GM19239 (cell line): ENCODE measurements around the gene MAOA.
A peak's percentile ranks its signal among the peaks of the same experiment; 100 is the strongest.

ENCODE experiments used
- DNase-seq: peaks from one replicate; pipeline ENCODE4 v3.0.0; 2011; ENCODE audit warnings: low spot score; ENCODE audit not compliant: insufficient read length
- FAIRE-seq: peaks from 2 replicates; lab custom pipeline; 2011; peaks lifted over from hg19 to GRCh38; lab: Jason Lieb, UNC

Gene MAOA

DNA sequence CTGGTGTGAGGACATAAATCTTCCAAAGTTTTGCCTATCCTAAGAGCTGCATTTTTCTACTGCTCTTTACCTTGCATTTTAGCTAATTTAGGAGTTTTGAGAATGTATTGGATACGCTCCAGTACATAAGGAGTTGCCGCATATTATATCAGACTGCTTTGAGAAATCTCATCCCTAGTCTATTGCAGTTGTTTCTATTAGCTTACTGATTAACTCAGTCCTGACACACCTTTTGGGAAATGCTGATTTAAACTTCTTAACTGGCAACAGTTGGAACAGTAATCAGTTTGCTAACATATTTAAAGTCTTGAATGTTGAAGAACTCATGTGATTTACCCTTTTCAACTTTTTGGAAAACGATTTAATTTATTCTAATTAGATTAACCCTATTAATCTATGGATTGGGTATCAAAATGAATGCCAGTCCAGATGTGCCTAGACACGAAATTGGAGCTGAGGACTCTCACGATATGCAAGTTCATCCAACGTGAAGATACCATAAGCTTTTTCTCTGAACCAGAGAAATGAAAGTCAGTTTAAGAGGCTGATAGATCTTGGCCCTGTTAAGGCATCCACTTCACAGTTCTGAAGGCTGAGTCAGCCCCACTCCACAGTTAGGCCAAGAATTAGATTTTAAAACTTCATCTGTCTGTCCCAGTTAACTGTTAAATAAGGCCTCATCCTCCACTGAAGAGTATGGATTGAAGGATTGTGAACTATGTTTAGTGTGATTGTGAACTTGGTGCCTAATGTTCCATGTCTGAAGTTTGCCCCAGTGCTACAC lies 90.0 kb downstream of the MAOA start:
- DNase-seq (no peak), FAIRE-seq (no peak)

DNA sequence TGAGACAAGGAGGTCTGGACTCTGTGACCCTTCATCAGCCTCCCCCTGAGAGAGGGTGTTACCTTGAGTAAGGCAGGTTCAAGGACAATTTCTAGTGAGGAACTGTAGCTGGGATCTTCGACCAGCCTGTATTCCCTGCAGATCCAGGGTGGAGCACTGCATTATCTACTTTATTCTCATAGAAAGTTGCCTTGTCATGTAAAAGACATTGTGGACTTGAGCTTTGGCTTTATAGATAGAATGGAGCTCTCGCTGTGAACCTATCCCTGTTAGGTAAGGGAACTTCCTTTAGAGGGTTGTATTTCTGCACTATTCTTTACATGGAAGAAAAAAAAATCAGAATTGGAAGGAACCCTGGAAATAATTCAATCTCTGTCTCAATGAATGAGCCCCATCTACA lies 91.4 kb downstream of the MAOA start:
- DNase-seq (no peak), FAIRE-seq (no peak)

DNA sequence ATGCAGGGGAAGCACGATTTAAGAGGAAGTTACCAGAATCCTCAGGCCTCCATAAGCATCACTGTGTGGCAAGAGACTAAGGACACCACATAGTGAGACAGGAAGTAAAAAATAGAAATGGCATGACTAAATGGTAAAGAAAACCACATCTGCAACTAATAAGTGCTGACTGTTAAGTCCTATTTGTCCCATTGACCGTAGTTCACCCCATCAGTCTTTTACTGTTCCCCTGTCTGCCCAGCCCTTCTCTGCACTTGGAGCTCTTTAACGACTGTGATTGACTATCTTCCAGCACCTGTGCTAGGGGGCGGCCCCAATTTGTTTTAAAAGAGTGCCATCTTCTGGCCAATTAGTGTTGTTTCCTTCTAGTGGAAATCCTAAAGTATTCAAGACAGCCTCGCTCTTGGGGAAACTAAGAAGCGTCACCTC lies 94.2 kb downstream of the MAOA start:
- FAIRE-seq (peak; percentile 72), DNase-seq (peak; percentile 8)

DNA sequence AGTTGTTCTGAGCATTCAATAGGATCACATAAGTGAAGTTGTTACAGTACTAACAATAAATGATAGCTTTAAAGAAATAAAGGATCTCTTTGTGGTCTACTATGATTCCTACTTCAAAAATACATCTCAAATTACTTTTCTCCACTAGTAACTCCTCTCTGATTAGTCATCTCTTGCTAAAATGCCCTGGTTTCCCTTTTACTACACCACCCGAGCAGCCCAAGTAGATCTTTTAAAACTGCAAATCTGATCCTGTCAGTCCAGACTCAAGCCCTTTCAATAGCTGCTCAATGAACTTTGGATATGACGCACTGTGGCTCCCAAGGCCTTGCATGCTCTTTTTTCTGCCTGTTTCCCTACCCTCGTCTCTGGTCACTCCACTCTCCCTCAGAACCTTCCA lies 97.5 kb downstream of the MAOA start:
- no peak for FAIRE-seq
- no peak for DNase-seq

DNA sequence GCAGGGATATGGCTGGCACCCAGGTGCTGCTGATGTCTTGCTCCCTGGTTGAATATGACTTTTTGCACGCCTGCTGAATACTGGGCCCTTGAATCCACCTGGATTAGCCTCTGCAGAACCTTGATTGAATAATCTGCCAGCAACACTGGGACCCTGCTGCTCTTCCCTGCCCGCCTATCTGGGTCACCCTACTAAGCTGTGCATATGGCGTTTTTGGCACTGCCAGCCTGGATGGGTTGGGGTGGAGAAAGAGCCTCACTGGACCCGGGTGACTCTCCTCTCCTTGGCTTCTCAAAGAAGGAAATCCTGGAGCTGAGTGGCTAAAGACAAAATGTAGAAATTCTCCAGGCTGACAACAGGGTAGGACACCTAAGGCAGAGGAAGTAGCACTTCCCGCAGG lies 100.0 kb downstream of the MAOA start:
- no peak for FAIRE-seq
- no peak for DNase-seq

DNA sequence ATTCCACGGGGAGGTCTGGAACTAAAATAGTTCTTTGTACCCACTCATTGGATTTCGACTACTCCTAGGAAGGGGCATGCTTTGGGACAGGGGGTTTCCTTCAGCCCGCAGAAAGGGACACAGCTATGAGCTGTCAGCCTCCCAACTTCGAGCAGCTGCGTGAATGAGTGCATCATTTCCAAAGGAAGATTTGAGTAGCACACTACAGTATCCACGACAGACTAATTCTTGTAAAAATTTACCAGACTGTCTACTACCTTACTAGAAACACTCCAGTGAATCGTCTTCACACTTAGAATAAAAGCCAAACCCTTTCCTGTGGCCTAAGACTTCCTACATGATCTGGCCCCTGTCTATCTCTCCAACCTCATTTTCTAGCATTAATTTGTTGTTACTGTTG lies 101.9 kb downstream of the MAOA start:
- DNase-seq = no peak
- no peak for FAIRE-seq

DNA sequence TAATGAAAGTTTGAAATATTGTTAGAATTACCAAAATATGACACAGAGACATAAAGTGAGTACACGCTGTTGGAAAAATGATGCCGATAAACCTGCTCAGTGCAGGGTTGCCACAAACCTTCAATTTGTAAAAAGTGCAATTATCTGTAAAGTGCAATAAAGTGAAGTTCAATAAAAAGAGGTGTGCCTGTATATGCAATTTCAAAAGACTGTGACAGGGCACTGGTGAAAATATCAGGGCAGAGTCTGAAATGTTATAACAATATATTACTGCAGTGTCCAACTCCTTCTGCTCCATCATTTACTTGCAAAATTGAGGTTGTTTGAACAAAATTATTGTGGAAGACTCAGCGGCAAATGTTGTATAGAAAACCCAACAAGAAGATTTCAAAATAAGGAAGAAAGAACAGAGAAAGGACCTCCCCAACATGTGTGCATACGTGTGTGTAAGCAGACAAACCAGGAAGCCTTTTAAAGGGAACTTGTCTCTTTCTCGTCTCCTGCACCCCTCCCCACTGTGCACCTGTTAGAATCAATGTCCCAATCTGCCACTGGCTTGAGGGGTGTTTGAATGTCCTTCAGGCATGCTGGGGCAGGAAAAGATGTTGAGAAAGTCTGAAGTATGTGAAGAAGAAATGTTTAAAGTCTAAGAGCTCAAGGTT lies 130.0 kb downstream of the MAOA start:
- no peak for FAIRE-seq
- DNase-seq = no peak
